Suprapubic skin (tissue), 3 donors: ENCODE measurements around the gene LRRFIP1.

Source experiments
- CTCF ChIP-seq, 2 donors: fragments of 200-600 bp in 1 of 2; fragments of 450-650 bp in 1 of 2; sonication (generic) in 1 of 2; IDR thresholded peaks; one replicate each; pipeline ENCODE4 v1.5.1; 2016 to 2019; ENCODE audit warnings: antibody characterized with exemption in 2 of 2, mild to moderate bottlenecking in 1 of 2, moderate library complexity in 1 of 2
- POLR2AphosphoS5 ChIP-seq, 3 donors: sonication (generic); formaldehyde crosslinking; IDR thresholded peaks; one replicate each; pipeline ENCODE4 v1.6.1; 2017; ENCODE audit warnings: antibody characterized with exemption in 3 of 3

- no peak for TF ChIP-seq CTCF (IDR thresholded peaks at IDR 0.05)
- TF ChIP-seq POLR2AphosphoS5 (IDR thresholded peaks at IDR 0.05): no peak
These were observed 107.7 kb downstream of the LRRFIP1 start for GRCh38 chr2:237734905-237735623.
